ENCODE results near the gene C19orf25.

Gene C19orf25

DNA sequence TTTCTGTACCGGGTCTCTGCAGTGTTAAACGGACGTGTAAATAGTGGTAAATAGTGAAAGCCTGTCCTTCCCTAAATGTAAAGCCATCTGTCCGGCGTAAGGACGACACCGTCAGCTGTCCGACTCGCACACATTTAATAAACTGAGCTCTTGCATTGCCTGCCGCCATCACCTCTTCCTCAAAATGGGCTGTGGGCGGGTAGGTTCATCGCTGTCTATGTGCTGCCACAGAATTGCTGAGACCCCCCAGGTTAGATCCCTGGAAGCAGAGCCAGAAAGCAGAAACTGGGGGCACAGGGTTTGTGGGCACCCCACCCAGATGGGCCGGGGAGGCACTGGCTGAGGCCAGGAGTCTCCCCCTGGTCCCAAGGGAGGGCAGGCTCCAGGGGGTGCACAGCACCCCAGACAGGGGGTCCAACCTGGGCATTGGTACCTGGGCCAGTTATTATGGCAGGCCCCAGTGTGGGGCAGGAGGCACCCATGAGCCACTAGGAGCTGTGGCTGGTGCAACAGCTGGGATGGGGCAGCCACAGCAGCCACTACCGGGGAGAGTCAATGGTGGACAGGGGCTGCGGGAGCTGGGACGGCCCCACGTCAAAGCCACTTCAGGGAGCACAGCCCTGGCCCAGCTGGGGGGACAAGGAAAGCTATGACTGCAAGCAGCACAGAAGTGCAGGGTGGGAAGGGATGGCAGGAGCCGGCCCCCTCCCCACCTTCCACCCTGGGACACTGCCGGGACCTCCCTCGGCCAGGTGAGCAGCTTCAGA is 5.7 kb downstream of the C19orf25 start:
- Histone ChIP-seq H3K27ac (ENCODE audit: low read depth, low read length) (no peak overlapping the region), H3K9ac (ENCODE audit: low read length) (no peak overlapping the region), H3K4me3 (ENCODE audit: low read depth, low read length) (no peak overlapping the region), H3K36me3 (ENCODE audit: control insufficient read depth, insufficient read depth, low read length) (peaks cover 5% of the 10 kb centered on the region; the same call in 1 of the 2 replicates), H3K27me3 (ENCODE audit: control insufficient read depth, insufficient read depth, low read length) (peaks cover 60% of the 10 kb centered on the region), H3K9me3 (ENCODE audit: control insufficient read depth, insufficient read depth, low read depth, low read length) (no peaks in the 10 kb centered on the region), H3K4me1 (ENCODE audit: control insufficient read depth, insufficient read depth, low read length) (peaks cover 23% of the 10 kb centered on the region)

GRCh38 chr19:1472231-1473084 is 6.6 kb downstream of the C19orf25 start:
- peaks cover 24% of the 10 kb centered on the region for H3K4me1 ChIP-seq (ENCODE audit: control insufficient read depth, insufficient read depth, low read length)
- peaks cover 5% of the 10 kb centered on the region; the same call in 1 of the 2 replicates for H3K36me3 ChIP-seq (ENCODE audit: control insufficient read depth, insufficient read depth, low read length)
- no peak overlapping the region for H3K27ac ChIP-seq (ENCODE audit: low read depth, low read length)
- H3K4me3 ChIP-seq (ENCODE audit: low read depth, low read length) = no peak overlapping the region
- H3K9ac ChIP-seq (ENCODE audit: low read length) = no peak overlapping the region
- H3K27me3 ChIP-seq (ENCODE audit: control insufficient read depth, insufficient read depth, low read length) = peaks cover 68% of the 10 kb centered on the region
- no peaks in the 10 kb centered on the region for H3K9me3 ChIP-seq (ENCODE audit: control insufficient read depth, insufficient read depth, low read depth, low read length)

- no peak overlapping the region; the same call in 1 of the 2 replicates for H3K4me3 ChIP-seq (ENCODE audit: low read depth, low read length)
- H3K9ac ChIP-seq (ENCODE audit: low read length) = no peak overlapping the region
- peaks cover 76% of the 10 kb centered on the region for H3K27me3 ChIP-seq (ENCODE audit: control insufficient read depth, insufficient read depth, low read length)
- peaks cover 28% of the 10 kb centered on the region for H3K4me1 ChIP-seq (ENCODE audit: control insufficient read depth, insufficient read depth, low read length)
- peaks cover 5% of the 10 kb centered on the region; the same call in 1 of the 2 replicates for H3K36me3 ChIP-seq (ENCODE audit: control insufficient read depth, insufficient read depth, low read length)
- no peak overlapping the region for H3K27ac ChIP-seq (ENCODE audit: low read depth, low read length)
- H3K9me3 ChIP-seq (ENCODE audit: control insufficient read depth, insufficient read depth, low read depth, low read length) = no peaks in the 10 kb centered on the region
These were observed 7.4 kb downstream of the C19orf25 start for GRCh38 chr19:1471515-1472160.

DNA sequence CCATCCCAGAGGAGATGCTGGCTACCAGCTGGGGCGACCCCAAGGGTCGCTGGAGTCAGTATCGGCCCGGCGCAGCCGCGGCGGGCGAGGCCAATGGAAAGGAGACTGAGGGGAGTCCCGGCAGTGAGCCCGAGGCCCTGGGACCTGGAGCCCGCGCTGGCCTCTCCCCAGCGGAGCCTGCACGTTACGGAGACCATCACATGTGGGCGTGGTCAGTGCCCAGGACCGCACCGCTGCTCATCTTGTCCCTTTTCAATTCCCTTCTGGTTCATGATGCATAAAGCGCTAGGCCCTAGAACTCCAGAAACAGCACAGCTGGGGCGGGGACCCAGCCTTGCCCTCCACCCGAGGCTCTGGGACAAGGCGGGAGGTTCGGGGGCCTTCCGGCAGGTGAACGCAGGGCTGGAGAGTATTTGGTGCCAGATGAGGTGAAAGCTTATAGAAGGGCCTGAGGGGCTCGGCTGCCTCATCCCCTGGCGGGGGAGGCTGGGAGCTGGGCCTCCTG is 8.0 kb downstream of the C19orf25 start:
- H3K9me3 ChIP-seq (ENCODE audit: control insufficient read depth, insufficient read depth, low read depth, low read length) = no peaks in the 10 kb centered on the region
- H3K4me1 ChIP-seq (ENCODE audit: control insufficient read depth, insufficient read depth, low read length) = peaks cover 31% of the 10 kb centered on the region
- no peak overlapping the region for H3K9ac ChIP-seq (ENCODE audit: low read length)
- H3K36me3 ChIP-seq (ENCODE audit: control insufficient read depth, insufficient read depth, low read length) = peaks cover 5% of the 10 kb centered on the region; the same call in 1 of the 2 replicates
- peak overlapping the region; percentile 52 for H3K4me3 ChIP-seq (ENCODE audit: low read depth, low read length)
- no peak overlapping the region for H3K27ac ChIP-seq (ENCODE audit: low read depth, low read length)
- H3K27me3 ChIP-seq (ENCODE audit: control insufficient read depth, insufficient read depth, low read length) = peaks cover 82% of the 10 kb centered on the region

GRCh38 chr19:1470305-1471009 is 8.6 kb downstream of the C19orf25 start:
- no peak overlapping the region for H3K27ac ChIP-seq (ENCODE audit: low read depth, low read length)
- peak overlapping the region; percentile 15 for H3K9ac ChIP-seq (ENCODE audit: low read length)
- peaks cover 88% of the 10 kb centered on the region for H3K27me3 ChIP-seq (ENCODE audit: control insufficient read depth, insufficient read depth, low read length)
- peak overlapping the region; percentile 52 for H3K4me3 ChIP-seq (ENCODE audit: low read depth, low read length)
- H3K4me1 ChIP-seq (ENCODE audit: control insufficient read depth, insufficient read depth, low read length) = peaks cover 37% of the 10 kb centered on the region
- no peaks in the 10 kb centered on the region for H3K9me3 ChIP-seq (ENCODE audit: control insufficient read depth, insufficient read depth, low read depth, low read length)
- H3K36me3 ChIP-seq (ENCODE audit: control insufficient read depth, insufficient read depth, low read length) = peaks cover 5% of the 10 kb centered on the region; the same call in 1 of the 2 replicates

DNA sequence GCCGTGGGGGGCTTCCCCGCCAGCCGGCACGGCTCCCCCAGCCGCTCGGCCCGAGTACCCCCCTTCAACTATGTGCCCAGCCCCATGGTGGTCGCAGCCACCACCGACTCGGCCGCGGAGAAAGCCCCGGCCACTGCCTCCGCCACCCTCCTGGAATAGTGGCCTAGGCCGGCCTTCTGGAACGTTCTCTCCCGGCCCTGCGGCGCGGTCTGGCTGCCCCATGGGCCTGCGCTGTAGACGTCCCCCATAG is 9.0 kb downstream of the C19orf25 start:
- H3K27ac ChIP-seq (ENCODE audit: low read depth, low read length) = no peak overlapping the region
- H3K9ac ChIP-seq (ENCODE audit: low read length) = no peak overlapping the region
- no peaks in the 10 kb centered on the region for H3K9me3 ChIP-seq (ENCODE audit: control insufficient read depth, insufficient read depth, low read depth, low read length)
- peaks cover 5% of the 10 kb centered on the region; the same call in 1 of the 2 replicates for H3K36me3 ChIP-seq (ENCODE audit: control insufficient read depth, insufficient read depth, low read length)
- H3K4me3 ChIP-seq (ENCODE audit: low read depth, low read length) = peak overlapping the region; percentile 52
- H3K27me3 ChIP-seq (ENCODE audit: control insufficient read depth, insufficient read depth, low read length) = peaks cover 93% of the 10 kb centered on the region
- peaks cover 41% of the 10 kb centered on the region for H3K4me1 ChIP-seq (ENCODE audit: control insufficient read depth, insufficient read depth, low read length)

- Histone ChIP-seq H3K9ac (ENCODE audit: low read length) (no peak overlapping the region), H3K9me3 (ENCODE audit: control insufficient read depth, insufficient read depth, low read depth, low read length) (no peaks in the 10 kb centered on the region), H3K4me3 (ENCODE audit: low read depth, low read length) (peak overlapping the region; percentile 52), H3K27ac (ENCODE audit: low read depth, low read length) (no peak overlapping the region), H3K27me3 (ENCODE audit: control insufficient read depth, insufficient read depth, low read length) (peaks cover 98% of the 10 kb centered on the region), H3K36me3 (ENCODE audit: control insufficient read depth, insufficient read depth, low read length) (no peaks in the 10 kb centered on the region), H3K4me1 (ENCODE audit: control insufficient read depth, insufficient read depth, low read length) (peaks cover 42% of the 10 kb centered on the region)
These were observed 9.6 kb downstream of the C19orf25 start for GRCh38 chr19:1469255-1470054.

DNA sequence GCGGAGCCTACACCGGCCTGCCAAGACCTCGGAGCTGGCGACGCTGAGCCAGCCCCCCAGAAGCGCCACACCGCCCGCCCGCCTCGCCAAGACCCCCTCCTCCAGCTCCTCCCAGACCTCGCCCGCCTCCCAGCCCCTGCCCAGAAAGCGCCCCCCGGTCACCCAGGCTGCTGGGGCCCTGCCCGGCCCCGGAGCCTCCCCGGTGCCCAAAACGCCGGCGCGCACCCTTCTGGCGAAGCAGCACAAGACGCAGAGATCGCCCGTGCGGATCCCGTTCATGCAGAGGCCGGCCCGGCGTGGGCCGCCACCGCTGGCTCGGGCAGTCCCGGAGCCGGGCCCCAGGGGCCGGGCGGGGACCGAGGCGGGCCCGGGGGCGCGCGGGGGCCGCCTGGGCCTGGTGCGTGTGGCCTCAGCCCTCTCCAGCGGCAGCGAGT is 10.2 kb downstream of the C19orf25 start:
- H3K27me3 ChIP-seq (ENCODE audit: control insufficient read depth, insufficient read depth, low read length) = peaks cover 100% of the 10 kb centered on the region
- H3K4me3 ChIP-seq (ENCODE audit: low read depth, low read length) = peak overlapping the region; percentile 31; the same call in 1 of the 2 replicates
- peaks cover 42% of the 10 kb centered on the region for H3K4me1 ChIP-seq (ENCODE audit: control insufficient read depth, insufficient read depth, low read length)
- no peak overlapping the region for H3K9ac ChIP-seq (ENCODE audit: low read length)
- no peaks in the 10 kb centered on the region for H3K9me3 ChIP-seq (ENCODE audit: control insufficient read depth, insufficient read depth, low read depth, low read length)
- no peaks in the 10 kb centered on the region for H3K36me3 ChIP-seq (ENCODE audit: control insufficient read depth, insufficient read depth, low read length)
- no peak overlapping the region for H3K27ac ChIP-seq (ENCODE audit: low read depth, low read length)

- no peak overlapping the region for H3K9ac ChIP-seq (ENCODE audit: low read length)
These were observed 10.7 kb downstream of the C19orf25 start for GRCh38 chr19:1468274-1468820.

More at GRCh38 chr19:1468274-1468820, 10.7 kb downstream of the C19orf25 start:
- peaks cover 42% of the 10 kb centered on the region for H3K4me1 ChIP-seq (ENCODE audit: control insufficient read depth, insufficient read depth, low read length)
- peaks cover 100% of the 10 kb centered on the region for H3K27me3 ChIP-seq (ENCODE audit: control insufficient read depth, insufficient read depth, low read length)
- no peaks in the 10 kb centered on the region for H3K9me3 ChIP-seq (ENCODE audit: control insufficient read depth, insufficient read depth, low read depth, low read length)
- H3K27ac ChIP-seq (ENCODE audit: low read depth, low read length) = no peak overlapping the region
- no peaks in the 10 kb centered on the region for H3K36me3 ChIP-seq (ENCODE audit: control insufficient read depth, insufficient read depth, low read length)
- 0 out of 2 replicates have a peak overlapping the region, but pooled peaks have one; percentile 25 for H3K4me3 ChIP-seq (ENCODE audit: low read depth, low read length)
